Neural cell (in vitro differentiated cells): ENCODE measurements around the gene OTUD3. TPM values are rescaled to one million over a fixed set of nuclear protein-coding genes. Genes with fewer than 3 reads are reported as not detected.

ENCODE experiments used
- H2AFZ ChIP-seq: fragments of 200-600, 300-800 bp; sonication (generic), shearing (Covaris generic); 2 replicates; pipeline ENCODE4 v1.6.0; 2014; ENCODE audit warnings: low read depth, mild to moderate bottlenecking, antibody characterized with exemption, low read length, moderate library complexity
- H3F3A ChIP-seq: fragments of 200-600 bp; shearing (Covaris generic); 2 replicates; pipeline ENCODE4 v1.6.1; 2016; ENCODE audit warnings: mild to moderate bottlenecking, moderate library complexity, mixed read lengths, antibody characterized with exemption, low read length; ENCODE audit not compliant: insufficient read depth, poor library complexity, severe bottlenecking
- H3K27ac ChIP-seq: fragments of 200-600, 300-800 bp; sonication (generic), shearing (Covaris generic); 2 replicates; pipeline ENCODE4 v1.5.1; 2014; ENCODE audit warnings: mild to moderate bottlenecking, low read length, moderate library complexity
- H3K27me3 ChIP-seq: fragments of 300-800, 200-600 bp; sonication (generic), shearing (Covaris generic); 2 replicates; pipeline ENCODE4 v1.6.0; 2014; ENCODE audit warnings: mild to moderate bottlenecking, low read depth, low read length, moderate library complexity; ENCODE audit not compliant: insufficient read depth
- H3K36me3 ChIP-seq: fragments of 300-800, 200-600 bp; sonication (generic), shearing (Covaris generic); 2 replicates; pipeline ENCODE4 v1.5.1; 2014; ENCODE audit warnings: mild to moderate bottlenecking, antibody characterized with exemption, low read length, moderate library complexity; ENCODE audit not compliant: insufficient read depth
- H3K4me2 ChIP-seq: fragments of 300-800, 200-600 bp; sonication (generic), shearing (Covaris generic); 2 replicates; pipeline ENCODE4 v1.6.0; 2014; ENCODE audit warnings: mild to moderate bottlenecking, low read length
- H3K4me3 ChIP-seq: fragments of 300-800, 200-600 bp; sonication (generic), shearing (Covaris generic); 2 replicates; pipeline ENCODE4 v1.5.1; 2014; ENCODE audit warnings: mild to moderate bottlenecking, low read length, moderate library complexity
- H3K79me2 ChIP-seq: fragments of 200-600 bp; shearing (Covaris generic); replicated peaks from 2 replicates; pipeline ENCODE4 v1.6.0; 2014; ENCODE audit warnings: mild to moderate bottlenecking, low read length, moderate library complexity; ENCODE audit not compliant: insufficient read depth
- H3K9ac ChIP-seq: fragments of 300-800, 200-600 bp; sonication (generic), shearing (Covaris generic); 2 replicates; pipeline ENCODE4 v1.6.1; 2016; ENCODE audit warnings: mild to moderate bottlenecking, low read length, mixed read lengths
- H3K9me2 ChIP-seq: fragments of 200-600 bp; shearing (Covaris generic); 2 replicates; pipeline ENCODE4 v1.6.1; 2016; ENCODE audit warnings: mild to moderate bottlenecking, low read length, mixed read lengths; ENCODE audit not compliant: insufficient read depth
- H3K9me3 ChIP-seq: fragments of 200-600, 300-800 bp; sonication (generic), shearing (Covaris generic); 2 replicates; pipeline ENCODE4 v1.6.1; 2016; ENCODE audit warnings: mild to moderate bottlenecking, mixed run types, low read length, moderate library complexity, mixed read lengths
- H4K20me1 ChIP-seq: fragments of 200-600 bp; shearing (Covaris generic); 2 replicates; pipeline ENCODE4 v1.6.1; 2016; ENCODE audit warnings: mild to moderate bottlenecking, mixed run types; ENCODE audit not compliant: insufficient read depth
- EP300 ChIP-seq: fragments of 450-650 bp; conservative IDR thresholded peaks from 2 replicates; pipeline ENCODE4 v1.6.1; 2014; ENCODE audit warnings: antibody characterized with exemption, mild to moderate bottlenecking, moderate library complexity; ENCODE audit not compliant: poor library complexity, severe bottlenecking
- EZH2 ChIP-seq: fragments of 200-600, 300-800 bp; shearing (Covaris generic), sonication (generic); IDR thresholded peaks from 2 replicates; pipeline ENCODE4 v1.6.1; 2014; ENCODE audit warnings: antibody characterized with exemption, low read length, borderline replicate concordance, mild to moderate bottlenecking; ENCODE audit not compliant: insufficient read depth, poor library complexity, severe bottlenecking
- MXI1 ChIP-seq: fragments of 450-650 bp; conservative IDR thresholded peaks from 2 replicates; pipeline ENCODE4 v1.6.1; 2014; ENCODE audit warnings: antibody characterized with exemption, mild to moderate bottlenecking; ENCODE audit not compliant: poor library complexity, severe bottlenecking
- POLR2AphosphoS5 ChIP-seq: IDR thresholded peaks from 2 replicates; pipeline ENCODE4 v1.6.1; 2012
- RAD21 ChIP-seq: fragments of 450-650 bp; conservative IDR thresholded peaks from 2 replicates; pipeline ENCODE4 v1.6.1; 2014; ENCODE audit warnings: antibody characterized with exemption, mild to moderate bottlenecking, moderate library complexity
- SMC3 ChIP-seq: fragments of 450-650 bp; conservative IDR thresholded peaks from 2 replicates; pipeline ENCODE4 v1.6.1; 2014; ENCODE audit warnings: antibody characterized with exemption, mild to moderate bottlenecking, moderate library complexity; ENCODE audit not compliant: poor library complexity
- TAF1 ChIP-seq: IDR thresholded peaks from 2 replicates; pipeline ENCODE4 v1.6.1; 2012; ENCODE audit warnings: low read depth
- polyA plus RNA-seq: library from polyadenylated mRNA; depleted of rRNA; stranded (reverse); fragments of >200 nt; gene quantifications from 2 replicates; pipeline ENCODE4 v1.2.3, GENCODE V29; 2014
- TF ChIP-seq, protein P1 (sequence below): fragments of 450-650 bp; IDR thresholded peaks from 2 replicates; pipeline ENCODE4 v1.5.1; 2014; ENCODE audit warnings: antibody characterized with exemption, mild to moderate bottlenecking, moderate library complexity; ENCODE audit not compliant: poor library complexity, severe bottlenecking
- TF ChIP-seq, protein P2 (sequence below): IDR thresholded peaks from 2 replicates; pipeline ENCODE4 v1.6.1; 2012; ENCODE audit warnings: borderline replicate concordance

OTUD3 gene
- polyA plus RNA-seq, 1 donor from 2014 or later: 24.0 TPM

DNA sequence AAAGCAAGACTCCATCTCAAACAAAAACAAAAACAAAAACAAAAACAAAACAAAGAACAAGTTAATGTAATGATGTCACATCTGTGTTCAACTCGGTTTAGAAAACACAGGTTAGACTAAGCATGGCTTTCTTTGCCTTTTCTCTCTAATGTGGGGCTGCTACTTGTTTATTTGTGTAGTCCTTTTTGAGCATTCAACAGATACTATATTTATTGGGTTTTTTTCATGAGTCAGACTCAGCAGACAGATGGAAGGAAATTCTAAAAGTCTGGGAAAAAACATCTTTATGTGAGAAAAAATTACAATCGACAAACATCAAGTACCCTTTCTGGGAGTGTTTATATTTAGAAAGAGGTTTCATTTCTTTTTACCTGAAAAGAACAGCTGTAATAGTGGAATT lies 22.3 kb upstream of the OTUD3 start:
- Histone ChIP-seq H4K20me1 (no peaks in the 10 kb centered on the region), H3K9ac (no peak overlapping the region), H3K9me3 (no peaks in the 10 kb centered on the region), H3K27ac (no peak overlapping the region), H3K4me3 (no peak overlapping the region), H2AFZ (no peak overlapping the region), H3F3A (no peaks in the 10 kb centered on the region), H3K36me3 (no peaks in the 10 kb centered on the region), H3K79me2 (no peaks in the 10 kb centered on the region), H3K27me3 (no peaks in the 10 kb centered on the region), H3K9me2 (no peaks in the 10 kb centered on the region), H3K4me2 (no peak overlapping the region)
- TF ChIP-seq EZH2 (no peak), MXI1 (no peak), SMC3 (no peak), TAF1 (no peak), RAD21 (no peak), POLR2AphosphoS5 (no peak), EP300 (no peak)
- TF ChIP-seq, protein P1, sequence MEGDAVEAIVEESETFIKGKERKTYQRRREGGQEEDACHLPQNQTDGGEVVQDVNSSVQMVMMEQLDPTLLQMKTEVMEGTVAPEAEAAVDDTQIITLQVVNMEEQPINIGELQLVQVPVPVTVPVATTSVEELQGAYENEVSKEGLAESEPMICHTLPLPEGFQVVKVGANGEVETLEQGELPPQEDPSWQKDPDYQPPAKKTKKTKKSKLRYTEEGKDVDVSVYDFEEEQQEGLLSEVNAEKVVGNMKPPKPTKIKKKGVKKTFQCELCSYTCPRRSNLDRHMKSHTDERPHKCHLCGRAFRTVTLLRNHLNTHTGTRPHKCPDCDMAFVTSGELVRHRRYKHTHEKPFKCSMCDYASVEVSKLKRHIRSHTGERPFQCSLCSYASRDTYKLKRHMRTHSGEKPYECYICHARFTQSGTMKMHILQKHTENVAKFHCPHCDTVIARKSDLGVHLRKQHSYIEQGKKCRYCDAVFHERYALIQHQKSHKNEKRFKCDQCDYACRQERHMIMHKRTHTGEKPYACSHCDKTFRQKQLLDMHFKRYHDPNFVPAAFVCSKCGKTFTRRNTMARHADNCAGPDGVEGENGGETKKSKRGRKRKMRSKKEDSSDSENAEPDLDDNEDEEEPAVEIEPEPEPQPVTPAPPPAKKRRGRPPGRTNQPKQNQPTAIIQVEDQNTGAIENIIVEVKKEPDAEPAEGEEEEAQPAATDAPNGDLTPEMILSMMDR: no peak

DNA sequence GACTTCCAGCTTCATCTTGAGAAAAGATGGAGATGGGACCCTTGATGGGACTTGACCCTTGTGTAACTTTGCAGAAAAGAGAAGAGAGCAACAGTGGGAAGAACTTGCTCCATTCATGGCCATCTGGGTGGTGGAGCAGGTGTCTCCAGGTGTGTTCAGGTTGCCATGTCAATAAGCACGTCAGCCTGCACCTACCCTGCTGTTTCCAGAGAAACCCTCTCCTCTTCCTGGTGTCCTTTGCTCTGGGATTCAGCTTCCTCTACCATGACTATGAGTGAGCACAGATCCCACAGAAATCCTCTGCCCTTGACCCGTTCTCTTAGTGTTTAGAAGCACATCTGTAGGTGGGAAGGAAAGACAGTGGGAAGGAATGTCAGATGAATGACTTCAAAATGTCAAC lies 21.8 kb upstream of the OTUD3 start:
- H3K9me2 ChIP-seq: no peaks in the 10 kb centered on the region
- no peaks in the 10 kb centered on the region for H3K9me3 ChIP-seq
- TF ChIP-seq, protein P2, sequence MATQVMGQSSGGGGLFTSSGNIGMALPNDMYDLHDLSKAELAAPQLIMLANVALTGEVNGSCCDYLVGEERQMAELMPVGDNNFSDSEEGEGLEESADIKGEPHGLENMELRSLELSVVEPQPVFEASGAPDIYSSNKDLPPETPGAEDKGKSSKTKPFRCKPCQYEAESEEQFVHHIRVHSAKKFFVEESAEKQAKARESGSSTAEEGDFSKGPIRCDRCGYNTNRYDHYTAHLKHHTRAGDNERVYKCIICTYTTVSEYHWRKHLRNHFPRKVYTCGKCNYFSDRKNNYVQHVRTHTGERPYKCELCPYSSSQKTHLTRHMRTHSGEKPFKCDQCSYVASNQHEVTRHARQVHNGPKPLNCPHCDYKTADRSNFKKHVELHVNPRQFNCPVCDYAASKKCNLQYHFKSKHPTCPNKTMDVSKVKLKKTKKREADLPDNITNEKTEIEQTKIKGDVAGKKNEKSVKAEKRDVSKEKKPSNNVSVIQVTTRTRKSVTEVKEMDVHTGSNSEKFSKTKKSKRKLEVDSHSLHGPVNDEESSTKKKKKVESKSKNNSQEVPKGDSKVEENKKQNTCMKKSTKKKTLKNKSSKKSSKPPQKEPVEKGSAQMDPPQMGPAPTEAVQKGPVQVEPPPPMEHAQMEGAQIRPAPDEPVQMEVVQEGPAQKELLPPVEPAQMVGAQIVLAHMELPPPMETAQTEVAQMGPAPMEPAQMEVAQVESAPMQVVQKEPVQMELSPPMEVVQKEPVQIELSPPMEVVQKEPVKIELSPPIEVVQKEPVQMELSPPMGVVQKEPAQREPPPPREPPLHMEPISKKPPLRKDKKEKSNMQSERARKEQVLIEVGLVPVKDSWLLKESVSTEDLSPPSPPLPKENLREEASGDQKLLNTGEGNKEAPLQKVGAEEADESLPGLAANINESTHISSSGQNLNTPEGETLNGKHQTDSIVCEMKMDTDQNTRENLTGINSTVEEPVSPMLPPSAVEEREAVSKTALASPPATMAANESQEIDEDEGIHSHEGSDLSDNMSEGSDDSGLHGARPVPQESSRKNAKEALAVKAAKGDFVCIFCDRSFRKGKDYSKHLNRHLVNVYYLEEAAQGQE: no peak
- no peak for TF ChIP-seq EP300
- no peak for TF ChIP-seq SMC3
- TF ChIP-seq MXI1: no peak
- no peak for TF ChIP-seq TAF1
- TF ChIP-seq RAD21: no peak
- TF ChIP-seq POLR2AphosphoS5: no peak
- TF ChIP-seq, protein P1: no peak
- TF ChIP-seq EZH2: no peak
- H3K4me2 ChIP-seq: no peak overlapping the region
- no peaks in the 10 kb centered on the region for H3K79me2 ChIP-seq
- no peaks in the 10 kb centered on the region for H3F3A ChIP-seq
- no peak overlapping the region for H3K27ac ChIP-seq
- no peaks in the 10 kb centered on the region for H3K27me3 ChIP-seq
- H3K36me3 ChIP-seq: no peaks in the 10 kb centered on the region
- H3K4me3 ChIP-seq: no peak overlapping the region
- H4K20me1 ChIP-seq: no peaks in the 10 kb centered on the region
- no peak overlapping the region for H2AFZ ChIP-seq
- H3K9ac ChIP-seq: no peak overlapping the region
